Testis (tissue), 5 donors: ENCODE data around the gene CCDC137. TPM values are rescaled to one million over a fixed set of nuclear protein-coding genes. Genes with fewer than 3 reads are reported as not detected.
"Not testable (repeated sequence)": the region's sequence is repeated elsewhere in the genome, so short reads cannot be mapped to it uniquely, and the experiment has no call there.

Experiments
- DNase-seq: peaks from one replicate; pipeline ENCODE4 v3.0.0-alpha.2; 2019
- H3K27ac ChIP-seq, 2 donors: fragments of 200-600 bp; sonication (generic); one replicate each; pipeline ENCODE4 v1.5.1; 2019
- H3K27me3 ChIP-seq: fragments of 200-600 bp; sonication (generic); one replicate; pipeline ENCODE4 v1.5.1; 2019
- H3K36me3 ChIP-seq: fragments of 200-600 bp; sonication (generic); one replicate; pipeline ENCODE4 v1.5.1; 2017; ENCODE audit warnings: low read depth; ENCODE audit errors: missing control alignments
- H3K4me1 ChIP-seq: fragments of 200-600 bp; sonication (generic); one replicate; pipeline ENCODE4 v1.5.1; 2019
- H3K4me3 ChIP-seq, 2 donors: fragments of 200-600 bp; sonication (generic); one replicate each; pipeline ENCODE4 v1.5.1; 2017 to 2019
- H3K9me3 ChIP-seq: fragments of 200-600 bp; sonication (generic); one replicate; pipeline ENCODE4 v1.5.1; 2017
- CTCF ChIP-seq, 3 experiments: fragments of 450-650 bp in 2 of 3; fragments of 200-600 bp in 1 of 3; sonication (generic) in 1 of 3; IDR thresholded peaks; one replicate each; pipeline ENCODE4 v1.5.1; 2016 to 2019; ENCODE audit warnings: antibody characterized with exemption in 3 of 3, mild to moderate bottlenecking in 2 of 3, moderate library complexity in 1 of 3
- POLR2A ChIP-seq: fragments of 450-650 bp; IDR thresholded peaks from one replicate; pipeline ENCODE4 v1.6.1; 2017; ENCODE audit warnings: antibody characterized with exemption, mild to moderate bottlenecking, moderate library complexity
- WGBS, 2 donors: methylation state at CpG; one replicate each; pipeline ENCODE4 v1.1.5; 2018; 5-methylcytosine and 5-hydroxymethylcytosine counted together
- intact Hi-C: fragments of 100-400 bp; cut with DNase I; formaldehyde crosslinking; loops from one replicate; pipeline ENCODE4 v1.15.1; 2023; ENCODE audit warnings: low total_unique reads
- long read RNA-seq, 2 donors: transcript quantifications; one replicate each; lab custom pipeline, GENCODE V29; 2026
- polyA plus RNA-seq: library from polyadenylated mRNA; stranded (reverse); fragments of 350-450 nt; fragmentation: Illumina TruSeq; extraction: RNeasy Lipid Tissue Mini Kit (QIAGEN cat#74804); gene quantifications from one replicate; pipeline ENCODE4 v1.2.3, GENCODE V29; 2014; ENCODE audit warnings: low read depth, low replicate concordance; ENCODE audit not compliant: insufficient read depth
- total RNA-seq, 2 donors: library from RNA; depleted of rRNA; stranded (reverse); fragments of >200 nt; gene quantifications; one replicate each; pipeline ENCODE4 v1.2.3, GENCODE V29; 2016

CCDC137 gene
- total RNA-seq: 10 to 100 TPM; 19.0 to 19.9 TPM
- polyA plus RNA-seq: 18.6 TPM
- long read RNA-seq, donor 1, transcript CCDC137-201 (6 exons, 2,468 nt): major isoform, 11 of 42 reads
- long read RNA-seq, donor 1, partial matches to known transcripts: 0 of 42 reads
- long read RNA-seq, donor 1, other reads (novel, unspliced or antisense): 31 of 42 reads
- long read RNA-seq, donor 2, partial matches to known transcripts: 6 of 8 reads
- long read RNA-seq, donor 2, other reads (novel, unspliced or antisense): 0 of 8 reads

- no peaks in the 10 kb centered on the region for H3K27me3 ChIP-seq
- H3K4me3 ChIP-seq: peak within 1 kb of the TSS; percentile 75 to 92
- no peaks in the 10 kb centered on the region for H3K36me3 ChIP-seq
- H3K4me1 ChIP-seq: peaks cover 8% of the 10 kb centered on the region
- DNase-seq: peak; percentile 97
- TF ChIP-seq CTCF (IDR thresholded peaks at IDR 0.05): no peak
- TF ChIP-seq POLR2A: peak; percentile 52
- peak within 1 kb of the TSS; percentile 45 to 79 for H3K27ac ChIP-seq
- WGBS, 2 donors: 1% methylated on average over 91 of the region's 96 CpGs; no CpG with 5 or more reads in 1 of the 2 donors
- H3K9me3 ChIP-seq: no peaks in the 10 kb centered on the region
- intact Hi-C loops: no loop called here
These were observed at the start of gene CCDC137, which contains the start of gene OXLD1 for GRCh38 chr17:81666342-81667191. TSS of gene CCDC137 (plus strand) at chr17:81666737. CDS start at chr17:81666767, 30 bp downstream. TSS of gene OXLD1 (minus strand) at chr17:81666605. CDS start at chr17:81666577, 28 bp downstream.

- no peak for DNase-seq
- intact Hi-C loops: no loop called here
- no peak overlapping the region for H3K27ac ChIP-seq
- no peaks in the 10 kb centered on the region for H3K9me3 ChIP-seq
- H3K4me3 ChIP-seq: no peak overlapping the region
- TF ChIP-seq POLR2A (no peak), CTCF (IDR thresholded peaks at IDR 0.05) (no peak)
- H3K27me3 ChIP-seq: no peaks in the 10 kb centered on the region
- WGBS, 2 donors: 74 to 96% methylated on average over 7 of the region's 7 CpGs
- peaks cover 28% of the 10 kb centered on the region for H3K4me1 ChIP-seq
- no peaks in the 10 kb centered on the region for H3K36me3 ChIP-seq
These were observed 49.7 kb upstream of the CCDC137 start for GRCh38 chr17:81616877-81617276.

GRCh38 chr17:81618307-81618706, 48.2 kb upstream of the CCDC137 start:
- H3K4me1 ChIP-seq: peaks cover 35% of the 10 kb centered on the region
- H3K4me3 ChIP-seq, DNase-seq, H3K9me3 ChIP-seq, H3K27me3 ChIP-seq, H3K27ac ChIP-seq, H3K36me3 ChIP-seq, intact Hi-C loops: not testable (repeated sequence)
- 94 to 96% methylated on average over 9 to 13 of the region's 36 CpGs for WGBS, 2 donors

GRCh38 chr17:81621494-81622130, 44.9 kb upstream of the CCDC137 start:
- H3K4me3 ChIP-seq: no peak overlapping the region
- peaks cover 19% of the 10 kb centered on the region for H3K4me1 ChIP-seq
- no peaks in the 10 kb centered on the region for H3K9me3 ChIP-seq
- peak overlapping the region; percentile 68 to 71 for H3K27ac ChIP-seq
- no peak for TF ChIP-seq POLR2A
- TF ChIP-seq CTCF (IDR thresholded peaks at IDR 0.05): no peak
- no peaks in the 10 kb centered on the region for H3K36me3 ChIP-seq
- intact Hi-C loops: no loop called here
- WGBS, 2 donors: 33 to 53% methylated on average over 11 of the region's 11 CpGs
- DNase-seq: peak; percentile 86
- no peaks in the 10 kb centered on the region for H3K27me3 ChIP-seq

GRCh38 chr17:81630274-81630673, 36.3 kb upstream of the CCDC137 start:
- 83 to 90% methylated on average over 8 of the region's 8 CpGs for WGBS, 2 donors
- no peaks in the 10 kb centered on the region for H3K9me3 ChIP-seq
- H3K27ac ChIP-seq: no peak overlapping the region
- H3K27me3 ChIP-seq: no peaks in the 10 kb centered on the region
- H3K36me3 ChIP-seq: no peaks in the 10 kb centered on the region
- TF ChIP-seq POLR2A (no peak), CTCF (IDR thresholded peaks at IDR 0.05) (no peak)
- H3K4me3 ChIP-seq: no peak overlapping the region
- peaks cover under 1% of the 10 kb centered on the region for H3K4me1 ChIP-seq
- intact Hi-C loops: no loop called here
- no peak for DNase-seq
